H9 (cell line): ENCODE data around the gene GTF2E1. TPM values are rescaled to one million over a fixed set of nuclear protein-coding genes. Genes with fewer than 3 reads are reported as not detected.
A peak's percentile ranks its signal among the peaks of the same experiment; 100 is the strongest.

Source experiments
- DNase-seq: peaks from one replicate; pipeline ENCODE4 v3.0.0-alpha.2; 2017
- H2AFZ ChIP-seq: one replicate; pipeline ENCODE4 v1.6.1; 2013; ENCODE audit warnings: mild to moderate bottlenecking, low read length, control low read depth, moderate library complexity
- H2AK5ac ChIP-seq: 2 replicates; pipeline ENCODE4 v1.6.1; 2013; ENCODE audit warnings: low read length, control low read depth, mixed read lengths; ENCODE audit not compliant: insufficient read length
- H2BK120ac ChIP-seq: one replicate; pipeline ENCODE4 v1.6.1; 2013; ENCODE audit warnings: low read depth, mild to moderate bottlenecking, low read length, control low read depth, inconsistent platforms; ENCODE audit not compliant: poor library complexity, severe bottlenecking
- H2BK12ac ChIP-seq: 2 replicates; pipeline ENCODE4 v1.6.1; 2013; ENCODE audit warnings: low read length, control low read depth, mixed read lengths, low read depth; ENCODE audit not compliant: insufficient read length
- H2BK15ac ChIP-seq: 2 replicates; pipeline ENCODE4 v1.6.1; 2013; ENCODE audit warnings: low read depth, low read length, control low read depth
- H2BK20ac ChIP-seq: one replicate; pipeline ENCODE4 v1.6.1; 2013; ENCODE audit warnings: low read depth, mild to moderate bottlenecking, low read length, control low read depth, inconsistent platforms; ENCODE audit not compliant: poor library complexity, severe bottlenecking
- H2BK5ac ChIP-seq: 2 replicates; pipeline ENCODE4 v1.6.1; 2013; ENCODE audit warnings: low read length, control low read depth, mixed read lengths; ENCODE audit not compliant: insufficient read length
- H3K14ac ChIP-seq: 2 replicates; pipeline ENCODE4 v1.6.1; 2013; ENCODE audit warnings: low read length, control low read depth; ENCODE audit not compliant: insufficient read depth
- H3K18ac ChIP-seq: 2 replicates; pipeline ENCODE4 v1.6.1; 2013; ENCODE audit warnings: low read depth, mild to moderate bottlenecking, mixed read lengths, low read length, control low read depth; ENCODE audit not compliant: insufficient read length
- H3K23ac ChIP-seq: 2 replicates; pipeline ENCODE4 v1.6.1; 2013; ENCODE audit warnings: low read length, control low read depth, mixed read lengths, low read depth; ENCODE audit not compliant: insufficient read length
- H3K23me2 ChIP-seq: 2 replicates; pipeline ENCODE4 v1.6.1; 2013; ENCODE audit warnings: low read depth, mild to moderate bottlenecking, mixed read lengths, low read length, control low read depth; ENCODE audit not compliant: insufficient read length, poor library complexity, severe bottlenecking
- H3K27ac ChIP-seq: 2 replicates; pipeline ENCODE4 v1.5.1; 2013; ENCODE audit warnings: low read length, control low read depth, mixed read lengths, low read depth; ENCODE audit not compliant: insufficient read length
- H3K27me3 ChIP-seq: 2 replicates; pipeline ENCODE4 v1.6.1; 2013; ENCODE audit warnings: low read length, control low read depth, inconsistent platforms; ENCODE audit not compliant: insufficient read depth
- H3K4ac ChIP-seq: 2 replicates; pipeline ENCODE4 v1.6.1; 2013; ENCODE audit warnings: low read depth, mild to moderate bottlenecking, control low read depth, inconsistent platforms, low read length, moderate library complexity
- H3K4me1 ChIP-seq: 2 replicates; pipeline ENCODE4 v1.6.1; 2013; ENCODE audit warnings: low read length, control low read depth, inconsistent platforms; ENCODE audit not compliant: insufficient read depth
- H3K4me2 ChIP-seq: 2 replicates; pipeline ENCODE4 v1.6.1; 2013; ENCODE audit warnings: low read length, control low read depth, mixed read lengths; ENCODE audit not compliant: insufficient read length, insufficient read depth
- H3K56ac ChIP-seq: 2 replicates; pipeline ENCODE4 v1.6.1; 2013; ENCODE audit warnings: low read depth, mild to moderate bottlenecking, mixed read lengths, low read length, control low read depth; ENCODE audit not compliant: insufficient read length
- H3K79me1 ChIP-seq: 2 replicates; pipeline ENCODE4 v1.6.1; 2013; ENCODE audit warnings: low read depth, mild to moderate bottlenecking, moderate library complexity, low read length, control low read depth, inconsistent platforms; ENCODE audit not compliant: insufficient read depth, poor library complexity, severe bottlenecking
- H3K79me2 ChIP-seq: 2 replicates; pipeline ENCODE4 v1.6.1; 2013; ENCODE audit warnings: low read length, control low read depth, inconsistent platforms; ENCODE audit not compliant: insufficient read depth
- H3K9ac ChIP-seq: 2 replicates; pipeline ENCODE4 v1.6.1; 2013; ENCODE audit warnings: low read length, control low read depth, mixed read lengths; ENCODE audit not compliant: insufficient read length; ENCODE audit errors: extremely low read depth
- H3K9me3 ChIP-seq: one replicate; pipeline ENCODE4 v1.6.1; 2013; ENCODE audit warnings: low read depth, low read length, inconsistent platforms; ENCODE audit not compliant: control insufficient read depth
- H3T11ph ChIP-seq: one replicate; pipeline ENCODE4 v1.6.1; 2013; ENCODE audit warnings: mild to moderate bottlenecking, low read length, control low read depth, inconsistent platforms
- H4K20me1 ChIP-seq: one replicate; pipeline ENCODE4 v1.6.1; 2013; ENCODE audit not compliant: control insufficient read depth, insufficient read length, insufficient read depth
- H4K5ac ChIP-seq: 2 replicates; pipeline ENCODE4 v1.6.1; 2013; ENCODE audit warnings: low read depth, mild to moderate bottlenecking, mixed read lengths, low read length, control low read depth; ENCODE audit not compliant: insufficient read length
- H4K8ac ChIP-seq: replicated peaks from 2 replicates; pipeline ENCODE4 v1.6.1; 2013; ENCODE audit warnings: low read length, control low read depth, mixed read lengths, low read depth; ENCODE audit not compliant: insufficient read length
- H4K91ac ChIP-seq: 2 replicates; pipeline ENCODE4 v1.6.1; 2013; ENCODE audit warnings: low read depth, mild to moderate bottlenecking, moderate library complexity, mixed read lengths, low read length, control low read depth; ENCODE audit not compliant: insufficient read length
- H3K27ac Mint-ChIP-seq, 3 experiments: 2 replicates in 2 of 3; 3 replicates in 1 of 3; pipeline ENCODE4 v1.8.0; 2020 to 2021; ENCODE audit warnings: mixed read lengths in 3 of 3, mild to moderate bottlenecking in 1 of 3, moderate library complexity in 1 of 3
- H3K27me3 Mint-ChIP-seq: 2 replicates; pipeline ENCODE4 v1.8.0; 2021; ENCODE audit warnings: low read depth, mild to moderate bottlenecking, moderate library complexity, mixed read lengths
- H3K36me3 Mint-ChIP-seq, 3 experiments: 2 replicates in 2 of 3; 3 replicates in 1 of 3; pipeline ENCODE4 v1.8.0; 2020 to 2021; ENCODE audit warnings: low read depth in 3 of 3, mixed read lengths in 3 of 3; ENCODE audit not compliant: insufficient read depth in 1 of 3
- H3K4me1 Mint-ChIP-seq, 2 experiments: 2 replicates each; pipeline ENCODE4 v1.8.0; 2020; ENCODE audit warnings: mixed read lengths in 2 of 2
- H3K4me3 Mint-ChIP-seq, 2 experiments: 2 replicates in 1 of 2; 3 replicates in 1 of 2; pipeline ENCODE4 v1.8.0; 2020 to 2021; ENCODE audit warnings: mild to moderate bottlenecking in 2 of 2, mixed read lengths in 2 of 2, moderate library complexity in 1 of 2
- H3K9me3 Mint-ChIP-seq, 2 experiments: 2 replicates in 1 of 2; 3 replicates in 1 of 2; pipeline ENCODE4 v1.8.0; 2020; ENCODE audit warnings: mild to moderate bottlenecking in 2 of 2, mixed read lengths in 2 of 2, moderate library complexity in 1 of 2
- CTCF ChIP-seq: fragments of 200-600 bp; sonication (generic); conservative IDR thresholded peaks from 3 replicates; pipeline ENCODE4 v1.8.0; 2021; ENCODE audit warnings: antibody characterized with exemption, mild to moderate bottlenecking
- total RNA-seq: library from RNA; stranded (reverse); gene quantifications from 2 replicates; pipeline ENCODE4 v1.2.1, GENCODE V29; 2021

The GTF2E1 gene
- total RNA-seq, 1 experiment from 2014 or later, result 88.8 TPM

GRCh38 chr3:120713262-120713661 is 29.3 kb upstream of the GTF2E1 start:
- H3K18ac ChIP-seq, result no peak overlapping the region
- Mint-ChIP-seq H3K27ac (peak overlapping the region in 2 of 3 experiments; percentile 4 to 61; a peak in 2 of 7 replicates), H3K36me3 (no peaks in the 10 kb centered on the region; a peak in 1 of 7 replicates), H3K27me3 (no peaks in the 10 kb centered on the region), H3K4me3 (no peak overlapping the region), H3K4me1 (peaks cover 3 to 11% of the 10 kb centered on the region in 2 experiments; a peak in 2 of 4 replicates), H3K9me3 (no peaks in the 10 kb centered on the region; a peak in 1 of 5 replicates)
- no peaks in the 10 kb centered on the region for H3K79me2 ChIP-seq
- H3K4ac ChIP-seq, result no peak overlapping the region
- H2BK120ac ChIP-seq, result no peak overlapping the region
- H3K4me2 ChIP-seq, result no peak overlapping the region
- H3K4me1 ChIP-seq, result no peaks in the 10 kb centered on the region
- no peak for DNase-seq
- no peak overlapping the region for H3K23ac ChIP-seq
- H3K14ac ChIP-seq, result no peak overlapping the region
- H2BK5ac ChIP-seq, result no peak overlapping the region
- H4K91ac ChIP-seq, result no peak overlapping the region
- no peak overlapping the region for H3T11ph ChIP-seq
- no peak overlapping the region for H3K27ac ChIP-seq
- no peaks in the 10 kb centered on the region for H4K20me1 ChIP-seq
- no peaks in the 10 kb centered on the region for H3K23me2 ChIP-seq
- TF ChIP-seq CTCF, result no peak
- H3K9me3 ChIP-seq, result no peaks in the 10 kb centered on the region
- H3K9ac ChIP-seq, result no peak overlapping the region
- no peak overlapping the region for H2BK15ac ChIP-seq
- no peak overlapping the region for H2AFZ ChIP-seq
- no peaks in the 10 kb centered on the region for H3K27me3 ChIP-seq
- H2BK20ac ChIP-seq, result no peak overlapping the region
- no peak overlapping the region for H2BK12ac ChIP-seq
- no peak overlapping the region for H4K5ac ChIP-seq
- H2AK5ac ChIP-seq, result no peak overlapping the region
- H3K79me1 ChIP-seq, result no peaks in the 10 kb centered on the region
- H3K56ac ChIP-seq, result no peak overlapping the region
- no peak overlapping the region for H4K8ac ChIP-seq
